Motor neuron (in vitro differentiated cells): Measurements from ENCODE around the gene CPS1. TPM values are rescaled to one million over a fixed set of nuclear protein-coding genes. Genes with fewer than 3 reads are reported as not detected.

Source experiments
- ATAC-seq, 8 experiments: fragments of 200-7000 bp; cut with Tn5 transposase; replicated peaks in 6 of 8; 2 replicates each; pipeline ENCODE4 v1.8.0; 2021; ENCODE audit warnings: mild to moderate bottlenecking in 8 of 8, moderate library complexity in 8 of 8
- H3K27ac ChIP-seq, 2 donors: fragments of 250-450 bp; sonication (Bioruptor Pico); 2 replicates each; pipeline ENCODE4 v1.9.0; 2021; ENCODE audit warnings: antibody characterized with exemption in 2 of 2, mild to moderate bottlenecking in 2 of 2, moderate library complexity in 1 of 2
- H3K4me1 ChIP-seq, 2 donors: fragments of 250-450 bp; sonication (Bioruptor Pico); replicated peaks in 1 of 2; 2 replicates each; pipeline ENCODE4 v1.6.1; 2021; ENCODE audit warnings: antibody characterized with exemption in 2 of 2, mild to moderate bottlenecking in 2 of 2, moderate library complexity in 1 of 2
- H3K4me3 ChIP-seq, 5 donors: fragments of 250-450 bp; sonication (Bioruptor Pico); 2 replicates each; pipeline ENCODE4 v1.9.0; 2021; ENCODE audit warnings: antibody characterized with exemption in 5 of 5, mild to moderate bottlenecking in 5 of 5, moderate library complexity in 4 of 5
- WGBS, 10 experiments: fragments of 450-650 bp; shearing (Covaris generic); methylation state at CpG; one replicate each; pipeline ENCODE4 v1.0.0; 2022; 5-methylcytosine and 5-hydroxymethylcytosine counted together
- in situ Hi-C, 9 experiments: fragments of 400-800 bp; cut with MboI; loops; one replicate each; pipeline ENCODE4 v1.15.0; 2021; ENCODE audit warnings: low sequenced_read_pairs in 9 of 9, low pct_unique_long_range_greater_than_20kb in 2 of 9; ENCODE audit not compliant: unreplicated experiment in 9 of 9
- total RNA-seq, 8 experiments: library from RNA; unstranded; fragments of 300-600 nt; gene quantifications; 2 replicates each; pipeline versions ENCODE4 v1.2.3 to v1.2.4, GENCODE V29; 2022

CPS1 gene
- 100 to 1,000 TPM in 2 of 8 experiments, 10 to 100 TPM in 2, 1 to 10 TPM in 4; 2.1 to 451 (median 11.3) TPM for total RNA-seq

DNA sequence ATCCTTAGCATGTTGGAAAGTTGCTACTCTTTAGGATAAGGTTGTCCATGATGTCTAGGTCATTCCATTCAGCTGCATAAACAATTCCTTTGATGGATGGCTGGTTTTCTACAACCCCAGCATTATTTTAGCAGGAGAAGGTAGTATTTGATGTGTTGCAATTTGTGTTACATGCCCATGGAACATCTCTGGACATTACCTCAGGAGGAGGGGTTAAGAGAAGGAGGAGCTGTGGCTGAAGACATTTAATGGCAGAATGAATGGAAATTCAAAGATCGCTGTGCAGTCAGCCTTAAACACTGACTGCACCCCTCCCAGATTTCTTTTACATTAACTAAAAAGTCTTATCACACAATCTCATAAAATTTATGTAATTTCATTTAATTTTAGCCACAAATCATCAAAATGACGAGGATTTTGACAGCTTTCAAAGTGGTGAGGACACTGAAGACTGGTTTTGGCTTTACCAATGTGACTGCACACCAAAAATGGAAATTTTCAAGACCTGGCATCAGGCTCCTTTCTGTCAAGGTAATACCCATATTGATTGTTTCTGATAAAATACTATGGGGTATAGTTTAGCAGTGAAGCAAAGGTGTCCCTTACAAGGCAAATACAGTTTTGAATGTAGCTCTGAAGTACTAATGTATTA is at the start of gene CPS1:
CPS1 (plus strand) TSS at position 271 of the 652 bp plus-strand sequence; CDS start at position 406, 135 bp downstream.
- Histone ChIP-seq H3K4me1 (no peaks in the 10 kb centered on the region), H3K27ac (no peak within 1 kb of the TSS), H3K4me3 (no peak within 1 kb of the TSS)
- in situ Hi-C loops, result no loop called here
- peak in 1 of 8 experiments; percentile 31 for ATAC-seq
- WGBS, 10 experiments, result 29 to 94% (median 79%) methylated on average over 1 to 2 of the region's 2 CpGs; no CpG with 5 or more reads in 2 of the 10 experiments

DNA sequence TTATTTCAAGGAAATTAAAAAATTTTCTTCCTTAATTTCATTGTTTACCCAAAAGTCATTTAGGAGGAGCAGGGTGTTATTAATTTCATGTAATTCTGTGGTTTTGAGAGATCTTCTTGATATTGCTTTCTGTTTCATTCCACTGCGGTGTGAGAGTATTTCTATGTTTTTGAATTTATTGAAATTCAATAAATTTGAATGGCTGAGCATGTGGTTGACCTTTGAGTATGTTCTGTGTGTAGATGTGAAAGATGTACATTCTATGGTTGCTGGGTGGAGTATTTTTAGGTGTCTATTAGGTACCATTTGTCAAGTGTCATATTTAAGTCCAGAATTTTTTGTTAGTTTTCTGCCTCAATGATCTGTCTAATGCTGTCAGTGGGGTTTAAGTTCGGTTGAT is 40.5 kb upstream of the CPS1 start:
- WGBS, 10 experiments, result 0 to 90% (median 62%) methylated on average over 1 to 2 of the region's 2 CpGs
- ATAC-seq, result no peak
- H3K27ac ChIP-seq, result no peak overlapping the region
- in situ Hi-C loops, result no loop called here
- no peak overlapping the region for H3K4me3 ChIP-seq
- peaks cover 8 to 9% of the 10 kb centered on the region in 2 donors for H3K4me1 ChIP-seq

DNA sequence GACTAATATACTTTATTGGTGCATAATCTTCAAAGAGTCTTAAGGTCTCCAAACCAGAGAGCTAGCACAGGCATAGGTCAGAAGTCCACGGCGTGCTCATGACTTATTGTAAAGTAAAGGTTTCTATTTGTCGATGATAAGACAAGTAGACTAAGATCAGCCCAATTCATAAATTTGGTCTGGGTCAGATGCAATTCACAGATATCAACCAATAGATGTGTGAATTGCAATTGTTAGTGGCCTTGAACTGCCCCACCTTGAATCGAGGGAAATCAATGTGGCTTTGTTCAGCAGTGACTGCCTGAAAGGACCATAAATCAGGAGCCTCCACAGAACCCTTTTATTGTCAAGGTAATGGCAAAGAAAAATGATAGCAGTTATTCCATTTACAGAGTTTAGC is 39.1 kb upstream of the CPS1 start:
- peaks cover 8 to 9% of the 10 kb centered on the region in 2 donors for H3K4me1 ChIP-seq
- H3K4me3 ChIP-seq, result no peak overlapping the region
- H3K27ac ChIP-seq, result no peak overlapping the region
- ATAC-seq, result peak in 5 of 8 experiments; percentile 40 to 81 (median 52)
- in situ Hi-C loops, result no loop called here
- WGBS, 10 experiments, result 0 to 92% (median 27%) methylated on average over 1 to 4 of the region's 4 CpGs; no CpG with 5 or more reads in 2 of the 10 experiments

DNA sequence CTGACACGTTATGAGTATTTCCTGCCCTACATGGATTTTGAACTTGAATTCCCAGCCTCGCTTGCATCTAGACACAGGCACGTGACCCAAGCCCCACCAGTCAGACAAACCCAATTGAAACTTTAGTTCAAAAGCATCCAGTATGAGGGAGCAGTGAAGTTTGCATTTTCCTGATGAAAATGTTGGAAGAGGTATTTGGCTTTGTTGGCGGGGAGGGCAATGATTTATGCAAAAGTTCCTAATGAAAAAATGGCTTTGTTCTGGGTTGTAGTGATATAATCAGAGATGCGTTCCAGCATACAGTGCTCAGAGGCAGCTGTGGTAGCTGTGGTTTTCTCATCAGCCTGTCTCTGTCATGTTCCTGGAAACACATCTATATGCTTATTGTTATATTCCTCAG is 36.8 kb upstream of the CPS1 start:
- Histone ChIP-seq H3K27ac (no peak overlapping the region), H3K4me1 (peaks cover 8 to 9% of the 10 kb centered on the region in 2 donors), H3K4me3 (no peak overlapping the region)
- WGBS, 10 experiments, result 44 to 100% (median 93%) methylated on average over 1 to 5 of the region's 5 CpGs; no CpG with 5 or more reads in 1 of the 10 experiments
- ATAC-seq, result peak in 1 of 8 experiments; percentile 30
- in situ Hi-C loops, result no loop called here

DNA sequence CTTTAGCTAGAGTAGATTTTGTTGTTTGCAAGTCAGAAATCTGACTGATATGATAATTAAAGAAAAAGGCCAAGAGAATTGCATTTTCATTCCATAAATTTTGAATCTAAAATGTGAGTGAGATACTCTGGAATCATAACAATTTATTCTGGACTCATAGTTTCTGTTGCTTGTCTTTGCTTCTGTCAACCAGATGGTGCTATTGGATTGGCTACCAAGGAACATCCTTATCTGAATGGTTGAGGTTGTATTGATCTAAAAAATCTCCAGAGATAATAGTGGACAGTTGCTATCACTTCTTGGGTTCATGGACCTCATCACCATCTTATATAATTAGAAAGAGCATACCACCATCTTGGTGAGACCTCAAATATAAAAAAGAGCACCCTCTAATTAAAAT is 34.0 kb upstream of the CPS1 start:
- in situ Hi-C loops, result no loop called here
- no peak overlapping the region for H3K27ac ChIP-seq

DNA sequence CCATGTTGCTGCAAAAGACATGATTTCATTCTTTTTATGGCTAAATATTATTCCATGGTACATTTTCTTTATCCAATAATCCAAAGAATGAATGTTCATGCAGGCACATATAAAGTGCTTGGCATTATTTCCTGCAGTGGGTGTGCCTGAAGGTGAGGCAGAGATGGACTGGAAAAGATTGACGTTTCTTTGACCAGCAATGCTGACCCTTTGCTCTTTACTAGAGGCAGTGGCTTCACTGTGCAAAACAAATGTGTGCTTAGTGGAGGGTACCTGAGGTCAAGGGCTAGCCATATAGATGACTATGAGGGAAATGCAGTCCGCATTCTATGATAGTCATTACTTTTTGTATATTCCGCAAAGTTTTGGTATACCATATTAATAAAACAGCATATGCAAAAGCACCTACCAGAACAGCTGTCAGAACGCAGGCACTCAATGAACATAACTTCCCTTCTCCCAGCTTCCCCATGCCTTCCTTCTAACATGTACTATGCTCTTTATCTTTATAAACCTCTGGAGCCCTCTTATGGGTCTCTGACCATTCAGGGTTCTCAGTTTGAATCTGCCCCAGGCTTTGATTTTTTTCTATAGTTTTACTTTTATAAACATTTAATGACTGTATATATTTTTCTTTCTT is 32.6 kb upstream of the CPS1 start:
- Histone ChIP-seq H3K4me1 (no peaks in the 10 kb centered on the region), H3K4me3 (no peak overlapping the region), H3K27ac (no peak overlapping the region)
- no peak for ATAC-seq
- in situ Hi-C loops, result no loop called here
- 43 to 100% (median 94%) methylated on average over 1 to 4 of the region's 4 CpGs for WGBS, 10 experiments

More for the DNA sequence above, 34.0 kb upstream of the CPS1 start:
- Histone ChIP-seq H3K4me3 (no peak overlapping the region), H3K4me1 (peaks cover 0 to 3% of the 10 kb centered on the region in 2 donors)
- ATAC-seq, result no peak

DNA sequence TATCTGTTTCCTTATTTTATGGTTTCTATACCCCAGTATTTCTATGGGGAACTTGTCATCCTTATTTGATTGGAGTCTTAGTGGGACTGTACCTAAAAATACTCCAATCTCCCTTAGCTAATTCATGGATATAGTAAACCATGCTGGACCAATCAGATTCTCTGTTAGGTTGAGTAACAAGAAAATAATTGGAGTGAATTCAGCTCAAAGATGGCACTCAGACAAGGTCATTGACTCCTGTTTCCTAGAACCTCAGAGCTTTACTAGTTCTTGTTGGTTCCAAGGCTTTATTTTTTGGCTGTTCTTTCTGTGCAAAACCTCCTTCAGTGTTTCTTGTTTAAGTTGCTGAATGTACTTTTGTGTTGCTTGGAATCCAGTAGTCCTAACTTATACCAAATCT is 31.9 kb upstream of the CPS1 start:
- Histone ChIP-seq H3K4me3 (no peak overlapping the region), H3K27ac (no peak overlapping the region), H3K4me1 (no peaks in the 10 kb centered on the region)
- no peak for ATAC-seq
- in situ Hi-C loops, result no loop called here

DNA sequence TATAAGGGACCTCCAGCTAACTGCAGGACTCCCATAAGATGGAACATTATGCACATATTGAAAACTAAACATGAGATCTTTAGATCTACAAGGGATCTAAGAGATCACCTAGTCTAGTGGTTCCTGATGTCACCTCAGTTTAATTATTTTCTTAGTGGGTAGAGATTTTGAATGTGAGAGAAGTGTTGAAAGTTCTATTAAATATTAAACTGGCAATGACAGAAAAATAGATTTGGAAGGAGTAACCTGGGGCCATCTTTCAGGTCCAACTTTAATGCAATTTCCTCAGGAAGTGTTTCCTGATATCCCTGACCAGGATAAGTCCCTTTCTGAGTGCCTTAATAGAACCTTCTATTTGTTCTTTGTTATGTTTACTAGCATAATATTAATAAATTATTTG is 29.1 kb upstream of the CPS1 start:
- no peak overlapping the region for H3K4me3 ChIP-seq
- H3K27ac ChIP-seq, result no peak overlapping the region
- no peaks in the 10 kb centered on the region for H3K4me1 ChIP-seq
- in situ Hi-C loops, result no loop called here
- no peak for ATAC-seq

DNA sequence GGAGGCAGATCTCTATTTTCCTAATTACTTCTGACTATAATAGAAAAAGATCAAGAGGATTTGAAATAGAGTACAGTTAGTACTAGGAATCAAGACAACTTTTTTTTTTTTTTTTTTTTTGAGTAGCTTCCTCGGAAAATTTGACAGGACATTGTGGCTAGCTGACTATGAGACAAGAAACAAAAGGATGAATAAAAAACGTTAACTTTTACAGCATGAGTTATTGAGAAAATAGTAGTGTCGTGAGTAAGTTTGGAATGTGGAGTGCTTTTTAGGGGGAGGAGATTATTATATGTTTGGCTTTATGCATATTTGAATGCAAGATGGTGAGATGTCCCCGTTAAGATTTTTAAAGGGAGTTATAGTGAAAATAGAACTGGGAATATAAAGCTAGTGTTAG is 27.7 kb upstream of the CPS1 start:
- WGBS, 10 experiments, result 9 to 100% (median 86%) methylated on average over 2 to 4 of the region's 4 CpGs
- ATAC-seq, result no peak
- no peak overlapping the region for H3K27ac ChIP-seq
- in situ Hi-C loops, result no loop called here
- no peaks in the 10 kb centered on the region for H3K4me1 ChIP-seq
- H3K4me3 ChIP-seq, result no peak overlapping the region

DNA sequence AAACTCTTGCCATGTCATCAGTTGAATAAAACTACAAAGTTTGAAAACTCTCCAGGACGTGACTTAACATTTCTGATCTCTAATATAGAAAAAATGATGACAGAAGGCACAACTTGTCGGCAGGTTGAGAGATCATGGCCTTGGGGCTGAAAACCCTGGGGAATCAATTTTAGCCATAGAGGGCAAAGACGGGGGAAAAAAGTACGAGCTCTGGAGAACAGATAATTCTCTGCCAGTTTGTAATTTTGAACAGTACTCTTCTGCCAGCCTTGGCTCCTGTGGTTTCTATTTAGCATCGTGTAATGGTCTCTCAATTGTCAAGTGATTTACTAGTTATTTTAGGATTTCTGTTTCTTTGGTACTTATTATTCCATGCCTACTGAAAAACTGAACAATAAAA is 25.3 kb upstream of the CPS1 start:
- no peak overlapping the region for H3K27ac ChIP-seq
- H3K4me3 ChIP-seq, result no peak overlapping the region
- no peaks in the 10 kb centered on the region for H3K4me1 ChIP-seq
- no peak for ATAC-seq
- in situ Hi-C loops, result no loop called here
- WGBS, 10 experiments, result 20 to 100% (median 93%) methylated on average over 2 to 5 of the region's 5 CpGs

DNA sequence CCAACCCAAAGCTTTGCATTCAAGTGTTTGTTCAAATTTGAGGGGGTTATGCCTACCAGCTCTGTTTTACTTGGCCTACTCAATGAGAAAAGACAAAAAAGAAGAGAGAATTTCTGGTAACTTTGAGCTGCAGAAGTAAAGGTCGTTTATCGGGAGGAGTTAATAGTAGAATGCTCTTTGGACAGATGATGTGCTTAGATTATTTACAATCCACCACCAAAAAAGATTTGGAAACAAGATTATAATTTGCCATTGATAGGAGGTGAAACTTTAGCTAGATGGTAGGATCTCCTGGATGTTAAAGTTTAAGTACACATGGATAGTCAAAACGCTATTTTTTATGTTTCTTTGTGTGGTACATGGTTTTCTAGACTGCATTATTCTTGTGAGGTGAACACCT is 24.9 kb upstream of the CPS1 start:
- no peak for ATAC-seq
- in situ Hi-C loops, result no loop called here
- Histone ChIP-seq H3K27ac (no peak overlapping the region), H3K4me3 (no peak overlapping the region), H3K4me1 (no peaks in the 10 kb centered on the region)
- WGBS, 10 experiments, result 57 to 100% (median 93%) methylated on average over 2 to 3 of the region's 3 CpGs; no CpG with 5 or more reads in 1 of the 10 experiments

DNA sequence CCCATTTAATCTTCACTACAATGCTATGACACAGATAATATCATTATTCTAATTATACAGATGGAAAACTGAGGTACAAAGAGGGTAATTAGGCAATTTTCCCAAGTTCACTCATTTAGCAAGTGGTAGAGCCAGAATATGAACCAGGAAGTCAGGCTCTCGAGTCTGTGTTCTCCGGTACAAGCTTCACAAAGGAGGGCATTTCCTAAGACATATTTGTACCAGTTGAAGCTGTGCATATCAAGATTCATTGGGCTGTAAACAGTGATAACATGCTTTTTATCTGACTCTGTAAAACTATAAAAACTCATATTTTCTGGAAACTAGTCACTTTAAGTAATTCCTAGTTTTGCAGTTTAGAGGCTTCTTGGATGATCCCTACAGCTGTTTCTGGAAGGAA is 23.0 kb upstream of the CPS1 start:
- ATAC-seq, result no peak
- H3K4me3 ChIP-seq, result no peak overlapping the region
- in situ Hi-C loops, result no loop called here
- H3K4me1 ChIP-seq, result no peaks in the 10 kb centered on the region
- no peak overlapping the region for H3K27ac ChIP-seq
- WGBS, 10 experiments, result 58 to 100% (median 96%) methylated on average over 1 to 2 of the region's 2 CpGs; no CpG with 5 or more reads in 4 of the 10 experiments

DNA sequence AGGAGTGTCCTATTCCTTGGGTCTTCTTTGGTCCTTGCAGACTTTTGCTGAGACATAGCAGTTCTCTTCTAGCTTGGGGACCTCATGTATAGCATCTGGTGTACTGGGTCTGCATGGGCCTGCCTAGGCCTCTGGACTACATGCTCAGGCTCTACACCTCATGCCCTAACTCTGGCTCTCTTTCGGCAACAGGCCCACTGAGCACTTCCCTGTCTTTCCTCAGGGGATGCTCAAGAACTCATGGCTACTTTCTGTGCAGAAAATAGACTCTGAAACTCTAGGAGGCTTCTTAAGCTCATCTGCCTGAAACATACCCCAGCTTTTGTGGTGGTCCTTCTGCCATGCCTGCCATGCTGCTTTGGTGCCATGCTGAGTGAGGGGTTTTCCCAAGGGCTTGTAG is 21.5 kb upstream of the CPS1 start:
- Histone ChIP-seq H3K4me1 (peaks cover 0 to 2% of the 10 kb centered on the region in 2 donors), H3K27ac (no peak overlapping the region), H3K4me3 (no peak overlapping the region)
- in situ Hi-C loops, result no loop called here
- no peak for ATAC-seq
- WGBS, 10 experiments, result 80 to 100% (median 83%) methylated on average over 1 of the region's 1 CpG; no CpG with 5 or more reads in 7 of the 10 experiments
